SIG-M5 (cell line): ENCODE measurements around the gene DNER.
"Not testable (repeated sequence)": the region's sequence is repeated elsewhere in the genome, so short reads cannot be mapped to it uniquely, and the experiment has no call there.

Experiments
- DNase-seq: peaks from one replicate; lab custom pipeline; 2025; lab: John Stamatoyannopoulos, UW

Gene DNER

DNA sequence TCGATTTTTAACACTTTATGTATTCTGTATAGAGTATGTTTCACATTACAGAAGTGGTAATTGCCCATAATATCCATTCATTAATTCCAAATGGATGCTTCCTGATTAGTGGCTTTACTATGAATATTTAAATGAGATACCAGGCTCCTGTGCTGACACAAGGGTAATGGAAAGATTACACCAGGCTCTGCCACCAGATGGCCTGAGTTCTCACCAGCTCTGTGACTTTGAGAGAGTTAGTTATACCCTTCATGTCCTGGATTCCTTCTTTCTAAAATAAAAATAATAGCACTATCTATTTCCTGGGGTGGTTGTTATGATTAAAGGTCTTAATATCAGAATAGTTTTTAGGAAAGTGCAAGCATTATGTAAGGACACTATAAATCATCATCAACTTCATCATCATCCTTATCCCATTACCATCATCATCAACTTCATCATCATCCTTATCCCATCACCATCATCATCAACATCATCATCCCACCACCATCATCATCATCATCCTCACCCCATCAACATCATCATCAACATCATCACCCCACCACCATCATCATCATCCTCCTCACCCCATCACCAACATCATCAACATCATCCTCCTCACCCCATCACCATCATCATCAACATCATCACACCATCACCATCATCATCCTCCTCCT, 151.8 kb downstream of the DNER start:
- no peak for DNase-seq

DNA sequence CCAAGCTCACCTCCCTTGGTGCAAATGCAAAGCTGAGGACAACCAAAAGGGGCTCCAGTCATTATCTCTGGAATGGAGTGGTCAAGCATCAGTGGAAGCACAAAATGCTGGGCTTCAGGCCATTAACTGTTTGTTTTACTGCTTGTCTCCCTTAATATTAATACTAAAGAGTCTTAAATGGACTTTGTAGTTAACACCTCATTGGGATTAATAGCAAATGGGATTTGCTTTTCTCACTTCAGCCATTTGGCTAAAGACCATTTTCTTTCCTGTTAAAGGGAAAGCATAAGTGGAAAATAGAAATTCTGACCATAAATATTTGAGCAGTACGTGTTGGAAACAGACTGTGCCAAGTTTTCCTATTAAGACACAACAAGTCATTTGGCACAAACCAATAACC, 154.4 kb downstream of the DNER start:
- no peak for DNase-seq

DNA sequence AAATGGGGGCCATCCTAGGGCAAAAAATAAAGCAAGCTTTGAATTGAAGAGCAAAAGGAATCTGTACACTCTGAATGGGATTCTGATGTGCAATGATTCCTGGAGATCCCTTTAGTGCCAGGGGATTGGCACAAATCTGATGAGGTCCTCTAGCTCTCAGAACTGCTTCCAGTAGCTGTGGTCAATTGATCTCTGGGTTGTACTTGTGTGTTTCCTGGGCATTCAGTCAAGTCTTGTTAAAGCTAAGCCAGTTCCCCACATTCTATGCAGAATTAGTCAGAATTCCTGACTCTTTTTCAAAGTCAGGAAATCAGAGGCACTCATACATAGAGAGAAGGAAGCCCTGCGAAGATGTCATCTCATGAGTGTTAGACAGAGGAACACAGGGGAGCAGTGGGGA, 161.3 kb downstream of the DNER start:
- DNase-seq: no peak

DNA sequence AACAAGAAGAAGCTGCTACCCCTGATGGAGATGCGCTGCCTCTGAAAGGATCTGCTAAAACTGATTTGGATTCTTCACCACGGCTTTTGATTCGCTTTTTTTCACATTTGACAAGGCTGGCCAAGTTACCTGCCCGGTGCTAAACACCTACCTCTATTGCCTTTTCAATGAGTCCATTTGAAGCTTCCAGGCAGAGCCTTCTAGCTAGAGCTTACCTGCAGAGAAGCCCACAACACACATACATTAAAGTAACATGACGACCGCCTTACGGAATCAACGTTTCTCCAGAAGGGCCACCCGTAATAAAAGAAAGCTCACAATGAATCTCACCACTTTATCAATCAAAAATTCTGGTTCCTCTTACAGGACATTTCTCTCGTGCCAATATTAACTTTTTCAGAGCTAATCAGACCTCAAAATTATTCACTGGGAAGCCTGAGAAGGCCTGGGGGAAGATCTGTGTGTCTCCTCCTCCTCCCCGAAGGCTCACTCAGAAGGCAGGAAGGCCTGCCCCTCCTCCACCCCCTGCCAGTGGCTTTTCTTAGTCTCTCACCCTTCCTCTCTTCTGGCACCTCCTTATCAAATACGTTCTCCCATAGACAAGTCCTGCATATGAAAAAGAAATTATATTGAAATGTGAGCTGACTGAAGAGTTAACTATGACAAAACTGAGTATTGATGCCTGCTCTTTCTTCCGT, 171.0 kb downstream of the DNER start:
- DNase-seq: no peak

DNA sequence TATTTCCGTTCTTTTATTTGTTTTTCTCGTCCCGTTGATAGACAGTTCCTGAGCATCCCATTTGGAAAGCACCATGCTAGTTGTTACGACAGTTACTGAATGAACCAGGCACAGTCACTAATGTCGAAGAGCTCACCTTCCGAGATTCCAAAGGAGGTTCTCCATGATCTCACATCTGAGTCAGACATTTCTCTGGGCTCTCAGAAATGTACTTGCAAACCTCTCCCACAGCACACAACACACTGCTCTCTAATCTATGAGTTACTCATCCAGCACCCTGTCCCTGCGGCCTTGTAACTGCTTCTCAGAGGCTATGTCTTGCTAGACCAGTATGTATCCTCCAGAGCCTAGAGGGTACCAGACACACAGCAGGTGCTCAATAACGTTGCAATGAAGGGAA, 174.7 kb downstream of the DNER start:
- no peak for DNase-seq

DNA sequence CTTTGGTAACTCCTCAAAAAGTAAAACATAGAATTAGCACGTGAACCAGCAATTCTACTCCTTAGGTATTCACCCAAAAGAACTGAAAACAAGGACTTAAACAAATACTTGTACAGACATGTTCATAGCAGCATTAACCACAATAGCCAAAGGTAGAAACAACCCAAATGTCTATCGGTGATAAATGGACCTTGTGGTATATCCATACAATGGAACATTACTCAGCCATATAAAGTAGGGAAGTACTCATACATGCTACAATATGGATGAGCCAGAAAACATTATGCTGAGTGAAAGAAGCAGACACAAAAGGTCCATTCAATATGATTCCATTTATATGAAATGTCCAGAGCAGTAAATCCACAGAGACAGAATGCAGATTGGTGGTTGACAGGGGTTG, 182.8 kb downstream of the DNER start:
- no peak for DNase-seq

DNA sequence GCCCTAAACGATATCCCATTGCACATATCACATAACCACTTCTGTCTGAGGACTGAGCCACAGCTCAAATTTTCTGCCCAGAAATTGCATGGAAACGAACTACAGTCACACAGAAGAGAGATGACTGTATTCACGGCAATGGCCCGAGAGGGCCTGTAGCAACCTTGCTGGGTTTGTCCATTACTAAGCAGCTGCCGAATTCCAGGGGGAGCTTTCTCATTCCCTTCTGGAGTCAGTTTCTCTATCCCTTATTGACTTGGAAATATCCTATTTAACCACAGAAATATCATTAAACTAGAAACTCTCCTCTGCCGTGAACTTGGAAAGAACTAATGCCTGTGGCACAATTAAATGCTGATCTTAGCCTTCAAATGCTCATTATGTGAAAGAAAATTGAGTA, 183.9 kb downstream of the DNER start:
- no peak for DNase-seq

DNA sequence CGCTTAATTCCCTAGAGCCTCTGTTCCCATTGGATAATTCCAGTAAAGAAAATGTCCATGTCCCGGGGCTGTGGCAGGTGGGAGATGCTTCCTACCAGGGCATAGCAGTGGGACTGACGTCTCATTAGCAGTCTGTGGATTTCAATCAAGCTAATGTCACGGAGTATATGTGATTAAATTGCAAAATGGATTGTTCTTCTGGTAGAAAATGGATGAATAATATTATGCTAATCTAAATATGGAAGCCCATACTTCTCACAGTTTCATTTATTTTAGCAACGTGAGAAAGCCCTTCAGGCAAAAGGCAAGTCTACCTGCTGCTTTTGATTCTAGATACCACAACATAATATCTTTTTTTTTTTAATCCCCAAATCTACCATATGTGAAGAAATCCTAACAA, 185.5 kb downstream of the DNER start:
- no peak for DNase-seq

DNA sequence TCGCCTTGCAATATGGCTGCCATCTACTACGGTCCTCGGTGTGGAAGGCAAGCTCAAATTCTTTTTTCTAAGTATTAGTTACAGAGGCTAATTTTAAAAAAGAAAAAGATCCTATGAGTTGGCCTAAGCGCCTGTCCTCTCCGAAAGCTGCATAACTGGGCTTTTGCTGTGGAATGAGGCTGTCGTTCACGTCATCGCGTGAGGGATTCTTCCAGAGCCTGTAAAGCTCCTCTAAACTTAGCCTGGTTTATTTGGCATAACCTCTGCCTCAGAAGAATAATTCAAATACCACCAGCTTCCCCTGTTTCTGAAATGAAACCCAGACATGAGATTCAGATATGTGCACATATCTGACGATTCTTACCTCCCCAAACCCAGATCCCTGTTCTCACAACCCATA, 187.4 kb downstream of the DNER start:
- DNase-seq: no peak

DNA sequence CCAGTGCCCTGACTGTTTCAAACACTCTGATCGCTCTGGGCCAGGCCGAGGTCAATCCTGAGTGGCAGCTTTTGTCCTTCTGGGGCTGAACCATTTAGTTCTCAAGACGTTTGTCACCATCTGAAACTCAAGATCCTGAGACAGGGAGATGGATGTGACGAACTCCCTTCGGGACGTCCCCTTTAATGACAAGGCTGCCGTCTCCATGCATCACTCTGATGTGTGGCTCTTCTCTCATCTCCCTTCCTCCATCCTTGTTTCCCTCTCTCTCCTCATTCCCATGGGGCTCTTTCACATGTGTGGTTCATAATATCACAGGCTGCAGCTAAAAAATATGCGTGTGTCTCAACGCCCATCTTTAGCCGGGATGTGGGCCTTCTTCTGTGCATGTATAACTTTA, 189.6 kb downstream of the DNER start:
- no peak for DNase-seq

DNA sequence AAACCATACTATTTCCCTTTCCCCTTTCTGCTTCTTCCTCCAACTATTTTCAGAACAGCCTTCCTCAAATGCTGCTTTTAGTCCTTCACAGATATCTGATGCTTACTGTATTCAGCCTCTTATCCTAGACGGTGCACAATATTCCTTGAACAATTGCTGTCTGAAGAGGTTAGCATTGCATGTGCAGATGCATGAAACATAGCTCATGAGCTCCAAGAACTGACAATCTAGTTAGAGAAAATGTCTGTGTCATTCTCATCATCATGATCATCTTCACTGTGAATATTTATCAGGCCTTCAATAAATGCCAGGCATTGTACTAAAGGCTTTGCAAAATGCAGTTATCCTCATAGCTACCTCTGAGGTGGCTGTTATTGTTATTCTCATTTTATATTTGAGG, 190.7 kb downstream of the DNER start:
- no peak for DNase-seq

DNA sequence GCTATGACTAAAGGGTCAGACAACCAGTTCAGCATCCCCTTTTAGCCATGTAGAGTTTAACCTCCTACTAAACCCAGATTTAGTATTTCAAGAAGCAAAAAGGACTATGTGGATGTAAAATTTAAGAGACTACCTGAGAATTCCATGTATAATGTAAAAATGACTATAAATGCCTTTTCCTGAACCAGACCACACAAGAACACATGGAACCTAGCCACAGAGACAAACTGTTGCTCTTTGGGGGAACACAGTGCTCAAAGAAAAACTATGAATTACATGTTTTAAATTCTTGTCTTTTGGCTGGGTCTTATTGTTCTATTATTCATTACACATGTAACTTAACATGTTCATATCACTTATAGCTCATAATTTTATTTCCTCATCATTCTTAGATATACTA, 192.8 kb downstream of the DNER start:
- no peak for DNase-seq

DNA sequence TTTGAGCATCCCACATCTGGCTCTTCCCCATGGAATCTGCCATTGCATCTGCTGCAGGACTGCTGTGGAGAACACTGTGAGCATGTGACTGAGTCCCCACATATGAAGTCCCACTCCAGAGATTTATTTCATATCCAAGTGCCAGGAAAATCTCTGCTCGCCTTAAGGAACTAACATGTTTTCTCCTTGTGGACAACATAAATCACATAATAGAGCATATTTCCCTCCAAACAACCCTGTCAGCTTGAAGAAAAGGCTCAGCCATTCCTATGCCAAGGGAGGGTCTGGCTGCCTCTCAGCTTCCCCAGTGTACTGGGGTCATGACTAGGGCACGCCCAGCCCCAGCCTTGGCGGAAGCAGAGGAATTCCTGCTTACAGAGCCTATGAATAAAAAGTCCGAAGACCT, 193.7 kb downstream of the DNER start:
- DNase-seq: no peak

DNA sequence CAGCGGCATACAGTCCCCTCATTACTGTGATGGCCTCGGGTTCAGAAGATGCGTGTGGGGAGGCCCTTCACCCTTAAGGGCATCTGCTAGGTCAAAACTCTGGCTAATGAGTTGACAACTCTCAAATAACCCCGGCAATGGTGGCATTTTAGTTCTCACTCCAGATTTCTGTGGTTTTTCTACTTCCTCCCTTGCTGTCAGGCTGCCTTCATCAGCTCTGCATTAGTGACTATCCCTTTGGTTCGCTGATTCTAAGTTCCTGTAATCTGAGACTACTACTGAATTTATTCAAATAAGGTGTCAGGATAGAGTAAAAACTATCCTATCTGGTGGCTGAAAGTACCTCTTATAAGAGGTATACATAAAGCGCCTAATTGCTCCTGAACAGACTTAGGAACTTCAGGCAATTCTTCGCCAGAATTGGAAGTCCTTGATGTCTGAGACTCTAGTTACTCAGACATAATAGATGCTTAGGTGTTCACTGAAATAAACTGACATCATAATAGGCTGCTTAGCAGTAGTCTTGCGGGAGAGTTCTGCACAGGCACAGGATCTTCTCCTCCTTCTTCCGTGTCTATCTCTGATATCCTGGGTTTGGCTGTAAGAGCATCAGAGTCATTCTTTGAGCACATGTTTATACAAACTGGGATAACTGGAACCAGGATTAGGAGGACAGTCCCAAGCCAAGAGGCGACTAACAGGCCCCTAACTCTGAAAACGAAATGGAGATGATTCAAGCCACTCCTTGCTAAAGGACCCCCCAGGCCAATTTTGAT, 194.5 kb downstream of the DNER start:
- DNase-seq: no peak

DNA sequence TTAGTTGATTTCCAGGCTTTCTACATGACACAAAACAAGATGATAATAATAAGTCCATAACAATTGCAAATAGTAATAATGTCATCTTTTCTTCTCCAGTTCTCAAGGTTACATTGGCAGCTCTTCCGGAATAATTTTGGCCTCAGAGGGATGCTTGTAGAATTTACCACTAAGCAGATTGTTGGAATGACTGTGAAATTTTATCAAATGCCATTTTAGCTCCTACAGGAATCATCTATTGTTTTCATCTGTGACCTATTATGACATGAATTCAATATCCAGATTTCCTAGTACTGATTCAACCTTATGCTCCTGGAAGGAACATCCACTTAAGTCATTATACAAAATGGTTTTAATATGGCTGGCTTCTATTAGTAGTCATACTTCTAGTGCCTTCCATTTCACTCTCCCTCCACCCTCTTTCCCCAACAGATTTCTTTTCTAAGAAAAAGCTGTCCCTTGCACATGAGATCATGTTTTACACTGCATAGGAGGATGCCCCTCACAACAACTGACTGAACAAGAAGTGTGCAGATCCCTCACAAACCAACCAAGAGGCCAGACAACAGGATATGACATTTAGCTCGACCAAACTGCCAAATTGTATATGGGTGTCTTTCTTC, 200.0 kb downstream of the DNER start:
- no peak for DNase-seq

DNA sequence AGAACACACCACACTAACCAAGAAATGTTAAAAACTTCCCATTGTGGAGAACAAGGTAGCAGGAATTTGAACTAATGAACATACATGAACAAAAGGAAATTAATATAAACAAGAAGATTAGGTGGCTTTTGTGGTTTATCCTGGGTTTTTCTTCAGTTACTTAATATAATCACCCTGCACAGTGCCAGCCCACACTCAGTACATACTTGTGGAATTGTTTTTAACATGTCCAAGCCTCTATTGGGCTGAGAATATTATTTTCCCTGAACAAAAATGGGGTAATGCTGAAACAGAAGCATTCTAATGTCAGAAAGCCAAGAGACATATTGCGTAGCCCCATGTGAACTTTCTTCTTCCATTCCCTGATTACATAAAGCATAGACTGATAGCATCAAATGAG, 202.8 kb downstream of the DNER start:
- no peak for DNase-seq

DNA sequence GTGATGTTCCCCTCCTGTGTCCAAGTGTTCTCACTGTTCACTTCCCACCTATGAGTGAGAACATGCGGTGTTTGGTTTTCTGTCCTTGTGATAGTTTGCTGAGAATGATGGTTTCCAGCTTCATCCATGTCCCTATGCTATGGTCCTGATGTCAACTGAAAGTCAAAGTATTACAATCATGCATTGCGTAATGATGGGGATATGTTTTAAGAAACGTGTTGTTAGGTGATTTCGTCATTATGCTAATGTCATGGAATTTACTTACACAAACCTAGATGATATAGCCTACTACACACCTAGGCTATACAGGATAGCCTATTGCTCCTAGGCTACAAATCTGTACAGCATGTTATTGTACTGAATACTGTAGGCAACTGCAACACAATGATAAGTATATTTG, 207.7 kb downstream of the DNER start:
- not testable (repeated sequence) for DNase-seq

DNA sequence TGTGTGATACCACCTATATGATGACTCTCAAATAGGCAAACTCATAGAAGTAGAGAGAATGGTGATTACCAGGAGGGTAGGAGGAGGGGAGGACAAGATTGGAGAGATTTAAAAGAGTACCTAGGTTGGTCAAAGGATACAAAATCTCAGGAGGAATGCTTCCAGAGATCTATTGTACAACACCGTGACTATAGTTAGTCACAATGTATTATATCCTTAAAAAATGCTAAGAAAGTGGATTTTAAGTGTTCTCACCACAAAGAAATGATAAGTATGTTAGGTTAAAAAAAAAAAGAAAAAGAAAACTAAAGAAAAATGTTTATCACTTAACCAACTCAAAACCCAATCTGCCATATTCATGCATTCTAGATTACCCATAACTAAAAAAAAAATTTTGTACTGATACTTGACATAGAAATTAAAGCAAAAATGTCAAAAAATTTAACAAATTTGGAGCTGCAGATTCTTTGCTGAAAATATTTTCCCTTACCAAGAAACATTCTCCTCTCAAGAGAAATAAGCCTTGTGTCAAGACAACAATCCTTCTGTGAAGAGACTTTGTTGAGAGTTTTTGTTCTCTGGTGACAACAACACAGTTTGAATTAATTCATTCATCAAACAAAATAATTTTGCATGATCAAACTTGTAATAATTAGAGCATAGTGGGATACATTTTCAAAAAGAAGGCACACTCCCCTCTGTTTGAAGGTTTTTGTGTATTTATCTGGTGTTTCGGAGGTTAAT, 213.1 kb downstream of the DNER start:
- no peak for DNase-seq

DNA sequence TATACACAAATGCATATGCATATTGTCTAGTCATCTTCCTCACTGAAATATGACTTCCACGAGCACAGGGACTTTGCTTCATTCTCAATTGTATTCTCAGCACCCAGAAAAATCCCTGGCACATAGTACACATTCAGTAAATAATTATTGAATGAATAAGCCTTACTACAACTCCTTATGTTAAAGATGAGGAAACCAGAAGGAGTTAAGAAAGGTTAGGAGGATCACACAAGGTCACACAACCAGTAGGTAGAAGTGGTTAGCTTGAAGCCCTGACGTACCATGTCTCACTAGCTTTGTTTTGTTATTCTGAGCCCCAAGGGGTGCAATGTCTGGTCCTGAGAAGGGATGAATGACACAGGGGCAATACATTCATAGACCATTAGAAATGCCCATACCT, 222.3 kb downstream of the DNER start:
- no peak for DNase-seq

DNA sequence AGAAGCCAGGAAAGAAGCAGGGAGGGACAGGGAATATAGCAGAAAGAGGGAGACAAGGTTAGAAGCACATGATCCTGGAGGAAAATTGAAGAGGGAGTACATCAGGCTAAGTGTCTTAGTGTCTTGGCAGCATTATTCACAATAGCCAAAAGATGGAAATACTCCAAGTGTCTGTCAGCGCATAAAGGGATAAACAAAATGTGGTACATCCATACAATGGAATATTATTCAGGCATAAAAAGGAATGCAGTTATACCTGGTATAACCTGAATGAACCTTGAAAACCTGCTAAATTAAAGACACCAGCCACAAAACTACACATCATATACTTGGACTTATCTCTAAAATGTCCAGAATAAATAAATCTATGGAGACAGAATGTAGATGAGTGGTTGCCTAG, 224.2 kb downstream of the DNER start:
- DNase-seq: no peak

DNA sequence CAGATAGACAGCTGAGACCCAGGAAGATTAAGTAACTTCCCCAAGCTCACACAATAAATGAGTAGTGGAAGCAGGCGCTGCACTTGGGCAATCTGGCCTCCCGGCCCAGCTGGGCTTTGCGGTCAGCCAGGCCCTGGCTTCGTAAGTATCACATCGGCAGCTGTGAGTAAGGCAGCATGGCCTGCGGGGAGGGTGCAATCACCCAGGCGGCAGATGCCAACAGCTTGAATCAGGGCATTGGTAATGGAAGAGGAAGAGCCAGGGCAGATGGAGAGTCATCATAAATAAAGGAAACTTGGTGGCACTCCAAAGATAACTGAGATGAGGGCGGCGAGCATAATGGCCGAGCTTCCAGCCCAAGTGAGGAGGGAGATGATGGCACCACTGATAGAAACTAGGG, 225.3 kb downstream of the DNER start:
- DNase-seq: no peak

DNA sequence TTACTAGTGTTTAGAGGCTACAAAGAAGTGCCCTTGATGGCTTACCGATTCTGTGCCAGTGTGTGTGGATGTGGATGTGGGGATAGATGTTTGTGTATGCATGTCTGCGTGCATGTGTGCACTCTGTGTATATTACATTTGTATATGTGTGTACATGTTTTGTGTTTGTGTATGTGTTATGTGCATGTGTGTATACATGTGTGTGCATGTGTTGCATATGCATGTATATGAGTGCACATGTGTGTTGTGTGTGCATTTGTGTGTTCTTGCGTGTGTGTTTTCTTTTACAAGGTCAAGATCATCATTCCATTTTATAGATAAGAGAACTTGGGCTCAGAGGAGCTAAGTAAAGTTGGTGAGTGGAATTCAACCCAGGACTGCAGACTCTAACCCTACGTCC, 226.1 kb downstream of the DNER start:
- no peak for DNase-seq
